Tongue (tissue), 2 donors: Measurements from ENCODE around the gene IFIT5. TPM values are rescaled to one million over a fixed set of nuclear protein-coding genes. Genes with fewer than 3 reads are reported as not detected.
A peak's percentile ranks its signal among the peaks of the same experiment; 100 is the strongest.
"Not testable (repeated sequence)": the region's sequence is repeated elsewhere in the genome, so short reads cannot be mapped to it uniquely, and the experiment has no call there.

Source experiments
- DNase-seq: peaks from one replicate; pipeline ENCODE4 v3.0.0-alpha.2; 2015
- total RNA-seq: library from RNA; depleted of rRNA; stranded (reverse); fragments of >200 nt; gene quantifications from one replicate; pipeline ENCODE4 v1.2.3, GENCODE V29; 2014

The IFIT5 gene, protein sequence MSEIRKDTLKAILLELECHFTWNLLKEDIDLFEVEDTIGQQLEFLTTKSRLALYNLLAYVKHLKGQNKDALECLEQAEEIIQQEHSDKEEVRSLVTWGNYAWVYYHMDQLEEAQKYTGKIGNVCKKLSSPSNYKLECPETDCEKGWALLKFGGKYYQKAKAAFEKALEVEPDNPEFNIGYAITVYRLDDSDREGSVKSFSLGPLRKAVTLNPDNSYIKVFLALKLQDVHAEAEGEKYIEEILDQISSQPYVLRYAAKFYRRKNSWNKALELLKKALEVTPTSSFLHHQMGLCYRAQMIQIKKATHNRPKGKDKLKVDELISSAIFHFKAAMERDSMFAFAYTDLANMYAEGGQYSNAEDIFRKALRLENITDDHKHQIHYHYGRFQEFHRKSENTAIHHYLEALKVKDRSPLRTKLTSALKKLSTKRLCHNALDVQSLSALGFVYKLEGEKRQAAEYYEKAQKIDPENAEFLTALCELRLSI
- 14.9 TPM for total RNA-seq

DNA sequence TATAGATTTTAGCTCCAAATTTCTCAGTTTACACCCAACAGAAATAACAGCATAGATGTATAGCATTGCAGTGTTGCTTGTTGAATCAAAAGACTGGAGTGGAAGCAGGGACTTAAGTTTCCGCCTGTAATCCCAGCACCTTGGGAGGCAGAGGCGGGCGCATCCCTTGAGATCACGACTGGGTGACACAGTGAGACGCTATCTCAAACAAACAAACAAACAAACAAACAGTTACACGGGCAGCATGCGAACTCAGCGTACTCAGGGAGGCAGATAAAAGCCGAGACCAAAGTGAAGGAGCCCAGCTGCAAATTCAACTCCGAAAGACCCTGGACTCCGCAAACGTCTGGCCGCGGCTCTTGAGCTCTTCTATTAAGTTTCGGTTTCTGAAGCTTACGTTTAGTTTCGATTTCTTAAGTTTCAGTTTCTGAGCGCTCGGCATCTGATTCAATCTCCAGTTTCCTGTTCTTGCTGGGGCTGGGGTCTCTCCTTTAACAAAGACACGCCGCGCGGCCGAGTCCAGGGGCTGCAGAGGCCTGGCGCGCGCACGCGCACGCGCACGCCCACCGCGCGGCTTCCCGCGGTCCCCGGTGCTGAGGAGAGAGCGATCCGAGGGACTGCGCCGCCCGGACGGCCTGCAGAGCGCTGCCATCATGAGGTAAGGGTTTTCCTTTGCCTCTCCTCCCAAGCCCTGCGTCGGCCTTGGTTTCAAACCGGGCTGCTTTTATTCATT, at the start of gene IFIT5:
IFIT5 (plus strand) TSS at position 423 of the 733 bp plus-strand sequence; CDS start at position 654, 231 bp downstream.
- DNase-seq: peak; percentile 90

DNA sequence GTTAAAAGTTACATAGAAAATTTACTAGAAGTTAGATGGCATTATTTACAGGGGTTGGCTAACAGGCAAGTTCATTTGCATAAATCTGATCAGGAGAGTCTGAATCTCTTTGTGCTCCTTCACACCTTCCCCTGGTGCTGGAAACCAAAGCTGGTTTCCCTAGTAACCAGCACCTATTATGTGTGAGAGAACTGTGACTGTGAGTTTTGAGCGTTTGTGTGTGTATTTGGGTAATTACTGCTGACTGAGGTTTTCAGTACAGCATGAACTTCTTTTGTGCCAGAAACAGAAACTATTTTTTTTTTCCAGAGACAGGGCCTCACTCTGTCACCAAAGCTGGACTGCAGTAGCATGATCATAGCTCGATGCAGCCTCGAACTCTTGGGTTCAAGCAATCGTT, 46.8 kb upstream of the IFIT5 start:
- DNase-seq: peak; percentile 24

- DNase-seq: no peak
Measured at GRCh38 chr10:89368129-89368528, 46.2 kb upstream of the IFIT5 start.

DNA sequence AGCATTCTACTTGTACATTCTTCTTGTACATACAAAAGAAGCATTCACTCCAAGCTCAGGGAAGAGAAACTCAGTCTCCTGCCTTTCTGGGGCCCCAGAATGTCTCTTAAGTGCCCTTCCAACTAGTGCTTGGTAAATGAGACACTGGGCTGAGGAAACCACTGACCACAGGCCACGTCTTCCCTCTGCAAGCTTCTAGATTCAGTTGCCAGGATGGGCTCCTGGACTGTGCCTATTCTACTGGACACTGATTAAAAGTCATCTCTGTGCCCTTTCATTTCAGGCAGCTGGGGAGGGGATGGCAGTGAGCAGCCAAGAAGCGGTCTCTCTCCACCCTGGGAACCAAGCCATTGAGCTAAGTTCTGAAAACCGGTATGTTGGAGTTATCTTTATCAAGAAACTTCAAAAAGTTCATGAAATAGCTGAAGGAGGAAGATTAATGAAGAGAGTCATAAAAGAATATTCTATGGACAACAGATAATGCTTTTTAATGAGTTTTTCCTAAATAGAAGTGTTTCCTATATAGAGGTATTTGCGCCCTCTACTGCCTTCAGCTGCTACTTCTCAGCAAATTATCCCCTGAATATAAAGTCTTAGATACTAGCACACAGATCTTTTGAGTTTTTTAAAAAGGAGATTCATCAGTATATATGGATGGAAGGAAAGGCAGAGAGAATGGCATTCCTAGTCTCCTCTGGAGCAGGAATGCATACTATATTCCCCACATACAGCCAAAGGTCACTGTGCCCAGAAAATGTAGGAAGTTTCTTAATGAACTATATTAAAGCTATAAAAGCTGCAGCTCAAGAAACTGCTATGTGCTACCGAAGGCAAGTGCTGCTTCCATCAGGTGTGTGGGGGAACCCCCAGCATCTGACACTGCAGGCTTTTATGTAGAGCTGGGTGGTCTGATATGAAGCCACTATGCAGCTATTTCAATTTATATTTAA, 44.9 kb upstream of the IFIT5 start:
- peak; percentile 66 for DNase-seq

DNA sequence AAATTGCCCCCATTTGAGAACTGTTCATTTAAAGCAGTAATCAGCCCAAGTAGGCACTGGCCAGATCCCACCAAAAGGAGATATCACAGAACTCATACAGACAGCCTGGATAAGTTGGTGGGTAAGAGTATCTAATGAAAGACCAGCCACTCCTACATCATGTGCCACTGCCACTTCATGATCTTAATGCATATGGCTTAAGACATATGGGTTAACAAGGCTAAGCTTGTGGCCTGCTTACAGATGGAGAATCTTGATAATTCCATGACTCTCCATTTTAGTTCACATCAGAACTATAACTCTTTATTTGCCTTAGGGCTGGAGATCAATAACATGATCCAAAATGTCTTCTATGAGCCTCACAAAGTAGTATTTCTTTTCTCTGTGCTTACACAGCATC, 43.3 kb upstream of the IFIT5 start:
- DNase-seq: no peak

DNA sequence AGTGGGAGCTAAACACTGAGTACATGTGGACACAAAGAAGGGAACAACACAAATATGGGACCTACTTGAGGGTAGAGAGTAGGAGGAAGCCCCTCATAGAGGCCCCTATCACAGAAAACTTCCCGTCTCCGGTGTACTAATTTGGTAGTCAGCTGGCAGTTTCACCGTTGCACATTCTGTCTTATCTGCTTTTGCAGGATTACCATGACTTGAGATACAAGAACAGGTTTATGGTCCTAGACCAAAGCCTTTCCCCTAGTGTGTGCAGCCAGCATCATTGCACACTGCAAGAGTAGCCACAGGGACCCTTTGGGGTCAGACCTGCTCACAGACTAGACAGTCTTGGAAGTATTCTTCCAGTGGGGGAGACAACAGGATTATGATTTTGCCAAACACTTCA, 42.4 kb upstream of the IFIT5 start:
- DNase-seq: no peak

GRCh38 chr10:89373916-89374711, 40.3 kb upstream of the IFIT5 start:
- DNase-seq: peak; percentile 83

DNA sequence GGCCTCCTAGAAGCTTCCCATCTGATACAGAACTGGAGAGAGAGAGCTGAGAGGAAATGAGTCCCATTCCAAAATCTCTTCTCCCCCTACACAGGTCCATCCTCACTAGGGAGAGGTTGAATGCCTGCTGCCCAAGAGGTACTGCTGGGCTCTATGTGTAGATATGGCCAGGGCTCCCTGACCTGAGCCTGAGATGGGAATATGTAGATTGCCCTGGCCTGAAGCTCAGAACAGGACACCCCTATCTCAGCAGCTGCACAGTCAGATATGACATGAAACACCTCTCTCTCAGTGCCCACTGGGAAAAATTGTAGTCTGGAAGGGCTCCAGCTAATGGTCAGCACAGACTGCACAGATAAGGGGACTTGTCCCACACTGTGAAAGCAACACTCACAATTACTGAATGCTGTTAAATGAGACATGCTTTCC, 39.6 kb upstream of the IFIT5 start:
- DNase-seq: peak; percentile 34

DNA sequence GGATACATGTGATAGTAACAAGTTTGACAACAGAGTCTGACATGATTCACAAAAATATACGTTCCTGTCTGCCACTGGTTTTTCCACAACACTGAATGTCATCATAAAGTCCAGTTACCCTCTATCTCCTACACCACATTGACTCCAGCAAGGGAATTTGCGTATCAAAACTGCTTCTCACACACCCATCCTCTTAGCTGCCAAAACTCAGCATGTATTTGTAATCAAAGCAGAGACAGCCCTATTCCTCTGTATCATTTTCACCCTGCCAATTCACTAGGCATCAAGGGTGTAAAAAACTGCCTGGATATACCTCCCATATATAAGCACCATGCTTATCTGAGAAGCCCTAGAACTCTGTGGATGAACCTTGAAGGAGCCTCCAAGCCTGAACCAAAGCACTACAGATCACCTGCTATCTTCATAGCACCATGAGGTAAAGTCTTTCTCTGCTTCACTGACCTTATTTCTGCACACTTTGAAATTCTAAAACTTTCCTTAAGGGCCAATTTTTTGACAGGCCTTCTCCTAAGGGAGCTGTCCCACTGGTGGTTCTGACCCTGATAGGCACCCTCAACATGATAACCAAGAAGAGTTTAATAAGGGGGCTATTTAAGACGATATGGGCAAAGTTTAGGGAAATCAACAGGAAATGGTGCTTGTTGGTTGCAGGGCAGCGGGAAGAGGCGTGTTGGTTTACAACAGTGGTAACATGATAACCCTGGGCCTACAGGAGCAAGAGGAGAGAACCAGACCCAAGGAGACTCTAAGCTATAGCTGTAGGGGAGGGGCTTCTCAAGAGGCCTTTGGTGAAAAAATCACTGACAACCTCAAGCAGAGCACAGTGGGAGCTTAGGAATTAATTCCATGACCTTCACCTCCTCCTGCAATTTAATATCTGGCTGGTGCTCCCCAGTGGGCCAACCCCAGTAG, 36.4 kb upstream of the IFIT5 start, which contains the start of gene IFIT1B:
IFIT1B (plus strand) TSS at position 352 of the 933 bp plus-strand sequence; CDS start at position 432, 80 bp downstream.
- DNase-seq: no peak

- DNase-seq: no peak
Measured at GRCh38 chr10:89379103-89379502, 35.3 kb upstream of the IFIT5 start.

GRCh38 chr10:89382757-89383156, 31.6 kb upstream of the IFIT5 start:
- DNase-seq: no peak

GRCh38 chr10:89384474-89385340, 29.7 kb upstream of the IFIT5 start:
- DNase-seq: no peak

DNA sequence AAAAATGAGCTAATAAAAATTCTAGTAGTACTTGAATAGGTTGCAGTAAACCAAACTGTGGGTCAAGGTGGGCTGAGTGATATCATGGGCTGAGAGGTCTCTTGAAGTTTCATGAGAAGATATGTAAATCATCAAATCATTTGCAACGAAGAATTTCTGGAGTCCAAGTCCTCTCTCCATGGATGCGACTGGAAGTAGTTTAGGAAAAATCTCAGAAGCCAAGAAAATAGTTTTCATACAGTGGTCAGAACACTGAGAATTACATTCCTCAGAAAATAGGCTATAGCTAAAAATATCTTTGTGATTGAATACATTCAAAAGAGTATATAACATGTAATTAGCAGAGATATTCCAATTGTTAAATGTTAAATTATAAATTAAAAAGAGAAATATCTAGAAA, 25.6 kb upstream of the IFIT5 start:
- no peak for DNase-seq

DNA sequence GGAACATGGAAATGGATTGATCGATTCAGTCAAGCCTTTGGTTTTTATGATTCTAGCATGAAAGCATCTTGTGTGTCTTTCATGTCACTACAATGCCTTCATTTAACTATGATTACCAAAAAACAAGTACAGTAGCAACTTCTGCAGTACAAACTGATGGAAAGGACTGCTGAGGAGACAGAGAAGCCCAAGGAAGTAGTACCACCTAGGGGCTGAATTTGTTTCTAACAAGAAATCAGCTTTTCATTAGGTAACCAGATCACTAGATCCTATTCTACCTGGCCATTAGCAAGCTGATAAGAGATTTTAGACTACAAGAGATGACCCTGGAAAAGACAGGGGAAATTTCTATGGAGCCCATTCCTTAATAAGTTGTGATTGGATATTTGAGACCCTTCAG, 25.1 kb upstream of the IFIT5 start:
- peak; percentile 47 for DNase-seq

DNA sequence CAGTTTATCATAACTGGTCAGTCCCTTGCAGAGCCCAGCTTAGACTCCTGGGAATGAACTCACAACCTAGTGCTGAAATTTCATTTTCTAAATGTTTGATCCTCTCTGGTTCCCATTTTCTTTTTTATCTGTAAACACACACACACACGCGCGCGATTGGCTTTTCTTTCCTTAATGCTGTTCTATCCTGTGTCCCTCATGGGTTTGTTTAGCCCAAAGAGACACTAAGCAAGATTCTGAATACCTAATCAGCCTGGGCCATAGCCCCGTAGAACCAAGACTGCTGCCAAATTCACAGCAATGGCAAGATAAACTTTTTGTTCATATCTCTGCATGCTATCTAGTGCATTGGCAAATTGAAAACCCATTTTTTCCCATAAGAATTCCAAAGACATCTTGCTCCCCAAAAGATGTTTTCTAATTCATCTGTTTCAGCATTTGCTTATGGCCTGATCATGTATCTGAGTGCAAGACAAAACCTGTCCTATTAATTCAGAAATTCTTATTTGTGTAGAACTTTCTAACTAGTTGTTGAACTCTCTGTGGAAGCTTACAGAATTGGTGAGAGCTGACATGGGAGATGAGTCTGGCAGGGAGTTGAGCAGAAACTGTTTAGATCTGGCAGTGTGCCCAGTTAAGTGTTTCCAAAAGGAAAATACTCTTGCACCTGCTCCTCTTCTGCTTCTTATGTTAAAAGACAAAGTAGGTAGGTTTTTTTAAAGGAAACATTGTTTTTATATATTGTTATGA, 23.7 kb upstream of the IFIT5 start:
- DNase-seq: peak; percentile 85

DNA sequence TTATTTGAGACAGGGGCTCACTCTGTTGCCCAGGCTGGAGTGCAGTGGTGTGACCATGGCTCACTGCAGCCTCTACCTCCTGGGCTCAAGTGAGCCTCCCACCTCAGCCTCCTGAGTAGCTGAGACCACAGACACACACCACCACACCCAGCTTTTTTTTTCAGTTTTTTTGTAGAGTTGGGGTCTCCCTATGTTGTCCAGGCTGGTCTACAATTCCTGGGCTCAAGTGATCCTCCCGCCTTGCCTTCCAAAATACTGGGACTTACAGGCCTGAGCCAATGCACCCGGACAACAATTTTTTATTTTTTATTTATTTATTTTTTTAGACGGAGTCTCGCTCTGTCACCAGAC, 23.2 kb upstream of the IFIT5 start:
- DNase-seq: not testable (repeated sequence)

DNA sequence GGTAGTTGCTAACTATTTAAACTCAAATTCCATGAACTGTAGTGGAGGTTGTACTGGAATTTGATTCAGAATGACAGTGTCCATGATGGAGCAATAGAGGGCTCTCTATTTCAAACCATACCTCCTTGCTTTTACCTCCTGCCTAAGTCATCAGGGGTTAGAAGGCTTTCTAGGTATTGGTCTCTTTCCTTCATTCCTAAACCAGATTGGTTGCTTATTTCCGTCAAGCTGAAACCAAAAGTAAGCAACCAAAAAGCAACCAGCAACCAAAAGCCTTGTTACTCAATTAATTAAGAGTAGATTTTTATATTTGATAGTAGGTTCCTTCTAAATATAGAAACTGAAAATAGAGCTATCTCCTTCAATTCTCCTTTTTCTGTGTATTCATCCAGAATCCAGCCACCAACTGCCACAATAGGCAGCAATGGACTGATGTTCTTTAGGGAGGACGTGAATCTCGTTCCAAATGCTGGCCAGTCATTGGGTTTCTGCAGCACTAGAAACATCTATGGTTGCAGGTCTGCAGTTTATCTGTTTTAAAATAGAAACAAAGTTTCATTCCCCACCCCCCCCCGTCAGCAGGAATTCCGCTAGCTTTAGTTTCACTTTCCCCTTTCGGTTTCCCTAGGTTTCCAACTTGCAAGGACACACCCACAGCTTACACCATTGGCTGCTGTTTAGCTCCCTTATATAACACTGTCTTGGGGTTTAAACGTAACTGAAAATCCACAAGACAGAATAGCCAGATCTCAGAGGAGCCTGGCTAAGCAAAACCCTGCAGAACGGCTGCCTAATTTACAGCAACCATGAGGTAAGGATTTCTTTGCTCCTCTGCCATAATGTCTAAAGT, 22.2 kb upstream of the IFIT5 start, which contains the start of gene IFIT1:
IFIT1 (plus strand) TSS at position 717 of the 850 bp plus-strand sequence; CDS start at position 807, 90 bp downstream.
- peak; percentile 93 for DNase-seq
